ENCODE measurements around the gene CNIH3.

The CNIH3 gene

DNA sequence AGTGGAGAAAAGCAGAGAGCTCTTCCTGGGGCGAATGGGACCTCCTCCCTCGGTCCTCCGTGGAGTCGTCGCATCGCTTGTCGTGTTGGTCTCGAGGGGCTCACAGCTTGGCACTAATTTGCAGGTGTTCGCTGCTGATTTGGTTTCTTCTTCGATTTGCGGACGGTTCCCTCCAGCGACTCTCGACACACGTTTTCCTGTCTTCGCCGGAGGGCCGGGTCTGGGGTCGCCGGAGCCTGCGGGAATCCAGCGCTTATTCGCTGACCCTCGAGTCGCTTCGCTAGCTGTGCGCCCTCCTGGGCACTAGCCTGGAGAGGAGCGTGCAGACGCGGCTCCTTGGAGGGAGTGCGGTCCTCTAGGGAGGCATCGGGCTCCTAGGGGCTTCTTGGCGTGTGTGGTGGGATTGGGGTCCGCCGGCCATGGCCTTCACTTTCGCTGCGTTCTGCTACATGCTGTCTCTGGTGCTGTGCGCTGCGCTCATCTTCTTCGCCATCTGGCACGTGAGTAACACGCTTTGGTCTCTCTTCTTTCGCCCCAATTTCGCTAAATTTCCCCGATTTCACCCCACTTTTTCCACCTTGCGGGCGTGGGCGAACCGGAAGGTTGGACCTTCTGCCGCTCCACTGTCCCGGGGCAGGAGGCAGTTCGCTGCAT is 766 bp downstream of the CNIH3 start:
- no peak for DNase-seq (ENCODE audit: low spot score)

DNA sequence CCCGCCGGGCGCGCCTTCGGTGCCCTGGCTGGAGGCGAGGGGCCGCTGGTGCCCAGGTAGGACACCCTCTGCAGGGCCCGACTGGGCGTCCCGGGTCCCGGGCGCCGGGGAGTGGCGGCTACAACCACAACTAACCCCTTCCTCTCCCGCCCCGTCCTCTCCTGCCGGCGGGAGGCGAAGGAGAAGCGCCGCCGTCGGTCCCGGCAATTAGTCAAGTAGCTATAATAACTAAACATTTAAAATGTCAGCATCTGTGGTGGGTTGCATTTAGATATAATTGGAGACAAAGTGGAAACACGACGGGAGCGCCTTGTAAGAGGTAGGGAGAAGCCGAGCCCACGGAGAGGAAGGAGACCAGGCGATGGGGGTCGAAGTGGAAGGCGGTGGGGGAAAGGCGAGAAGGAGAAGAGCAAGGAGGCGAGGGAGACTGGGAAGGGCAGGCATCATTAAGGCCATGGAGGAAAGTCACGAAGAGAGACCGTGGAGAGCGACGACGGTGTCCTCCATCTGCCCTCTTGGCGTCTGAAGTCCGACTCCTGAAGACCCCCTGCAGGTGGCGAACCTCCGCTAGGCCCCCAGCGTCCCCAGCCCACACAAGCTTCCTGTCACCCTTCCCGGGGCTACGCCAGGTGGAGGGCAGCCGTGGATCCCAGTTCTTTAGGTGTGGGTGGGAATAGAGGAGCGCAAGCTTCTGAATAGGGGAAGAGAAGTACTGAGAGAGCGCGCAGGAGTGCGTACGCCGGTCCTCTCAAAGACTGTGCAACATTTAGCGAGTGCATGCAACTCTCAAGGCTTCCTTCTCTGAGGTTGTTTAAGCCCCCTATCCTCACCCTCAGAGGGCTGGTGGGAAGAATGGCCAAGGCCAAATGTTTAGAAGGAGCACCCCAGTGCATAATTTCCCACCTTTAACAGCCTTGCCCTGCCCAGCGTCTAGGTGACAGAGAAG is 1.6 kb downstream of the CNIH3 start:
- no peak for DNase-seq (ENCODE audit: low spot score)

GRCh38 chr1:224619209-224619608 is 3.1 kb downstream of the CNIH3 start:
- DNase-seq (ENCODE audit: low spot score), result no peak

DNA sequence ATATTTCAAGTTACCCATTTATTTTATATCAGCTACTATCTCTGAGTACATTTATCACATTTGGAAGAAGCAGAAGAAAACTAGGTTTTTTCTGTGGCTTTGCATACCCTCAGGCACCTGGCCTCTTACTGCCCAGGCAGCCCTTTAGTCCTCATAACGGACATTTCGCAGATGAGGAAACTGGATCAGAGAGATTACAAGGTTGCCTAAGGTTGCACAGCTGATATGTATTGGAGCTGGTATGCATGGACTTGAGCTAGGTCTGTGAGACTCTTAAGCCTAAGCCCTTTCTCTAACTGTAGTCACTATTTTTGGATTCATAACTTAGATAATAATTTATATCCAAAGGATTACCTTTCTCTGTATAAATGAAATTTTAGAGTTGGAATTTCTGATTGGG is 4.0 kb downstream of the CNIH3 start:
- no peak for DNase-seq (ENCODE audit: low spot score)

DNA sequence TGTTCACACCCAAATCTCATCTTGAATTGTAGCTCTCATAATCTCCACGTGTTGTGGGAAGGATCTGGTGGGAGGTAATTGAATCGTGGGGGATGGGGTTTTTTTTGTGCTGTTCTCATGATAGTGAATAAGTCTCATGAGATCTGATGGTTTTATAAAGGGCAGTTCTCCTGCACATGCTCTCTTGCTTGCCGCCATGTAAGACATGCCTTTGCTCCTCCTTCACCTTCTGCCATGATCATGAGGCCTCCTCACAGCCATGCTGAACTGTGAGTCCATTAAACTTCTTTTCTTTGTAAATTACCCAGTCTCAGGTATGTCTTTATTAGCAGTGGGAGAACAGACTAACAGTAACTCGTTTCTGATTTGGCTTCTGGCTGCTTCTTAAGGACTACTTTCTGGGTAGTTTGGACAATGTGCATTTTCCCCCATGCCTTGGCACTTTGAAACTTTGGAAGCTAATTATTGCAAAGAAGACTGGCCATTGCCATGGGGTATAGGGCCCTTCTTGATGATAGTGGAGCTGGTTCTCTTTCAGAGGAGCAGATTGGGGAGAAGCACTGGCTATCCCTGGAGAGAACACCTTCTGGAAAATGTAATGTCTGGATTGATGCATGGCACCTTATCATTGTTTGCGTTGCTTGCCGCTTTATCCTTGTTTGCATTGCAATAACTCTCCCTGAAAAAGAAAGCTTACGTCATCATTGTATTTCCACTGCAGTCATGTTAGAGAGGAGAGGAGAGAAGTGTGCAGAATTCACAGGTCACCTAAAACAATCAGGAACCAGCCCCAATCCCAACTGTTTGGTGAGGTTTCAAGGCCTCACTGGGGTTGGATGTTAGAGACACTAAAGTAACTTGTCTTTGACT is 5.9 kb downstream of the CNIH3 start:
- no peak for DNase-seq (ENCODE audit: low spot score)

- no peak for DNase-seq (ENCODE audit: low spot score)
Observed at GRCh38 chr1:224622831-224623230, 6.7 kb downstream of the CNIH3 start.

GRCh38 chr1:224623310-224623714 is 7.2 kb downstream of the CNIH3 start:
- no peak for DNase-seq (ENCODE audit: low spot score)

DNA sequence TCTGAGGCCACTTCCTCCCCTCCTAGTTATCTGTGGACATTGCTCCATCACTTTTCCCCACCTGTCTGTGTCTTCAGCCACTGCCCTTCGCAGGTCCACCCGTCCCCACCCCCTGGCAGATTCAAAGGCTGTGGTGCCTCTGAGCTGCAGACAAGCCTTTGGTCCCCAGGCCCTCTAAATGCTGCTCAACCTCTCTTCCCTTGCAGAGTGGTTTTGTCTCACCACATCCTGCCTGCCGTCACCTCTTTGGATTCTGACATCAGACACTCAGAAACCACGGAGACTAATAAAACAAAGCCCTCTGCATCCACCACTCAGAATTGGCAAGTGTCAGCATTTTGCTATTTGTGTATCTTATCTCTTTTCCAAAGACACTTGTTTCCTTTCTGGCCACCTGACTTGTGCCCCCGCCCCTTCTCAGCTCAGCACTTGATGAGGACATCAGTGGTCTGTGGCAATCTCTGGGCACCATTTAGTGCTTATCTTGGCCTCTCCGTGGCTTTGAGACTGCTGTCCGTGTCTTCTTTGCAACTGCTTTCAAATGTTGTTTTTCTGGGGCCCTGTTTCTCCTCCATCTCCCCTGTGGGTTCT is 7.7 kb downstream of the CNIH3 start:
- DNase-seq (ENCODE audit: low spot score), result peak; percentile 79

GRCh38 chr1:224624432-224624831 is 8.3 kb downstream of the CNIH3 start:
- DNase-seq (ENCODE audit: low spot score), result no peak

GRCh38 chr1:224626042-224626441 is 9.9 kb downstream of the CNIH3 start:
- no peak for DNase-seq (ENCODE audit: low spot score)

GRCh38 chr1:224629965-224630364 is 13.8 kb downstream of the CNIH3 start:
- DNase-seq (ENCODE audit: low spot score), result no peak

DNA sequence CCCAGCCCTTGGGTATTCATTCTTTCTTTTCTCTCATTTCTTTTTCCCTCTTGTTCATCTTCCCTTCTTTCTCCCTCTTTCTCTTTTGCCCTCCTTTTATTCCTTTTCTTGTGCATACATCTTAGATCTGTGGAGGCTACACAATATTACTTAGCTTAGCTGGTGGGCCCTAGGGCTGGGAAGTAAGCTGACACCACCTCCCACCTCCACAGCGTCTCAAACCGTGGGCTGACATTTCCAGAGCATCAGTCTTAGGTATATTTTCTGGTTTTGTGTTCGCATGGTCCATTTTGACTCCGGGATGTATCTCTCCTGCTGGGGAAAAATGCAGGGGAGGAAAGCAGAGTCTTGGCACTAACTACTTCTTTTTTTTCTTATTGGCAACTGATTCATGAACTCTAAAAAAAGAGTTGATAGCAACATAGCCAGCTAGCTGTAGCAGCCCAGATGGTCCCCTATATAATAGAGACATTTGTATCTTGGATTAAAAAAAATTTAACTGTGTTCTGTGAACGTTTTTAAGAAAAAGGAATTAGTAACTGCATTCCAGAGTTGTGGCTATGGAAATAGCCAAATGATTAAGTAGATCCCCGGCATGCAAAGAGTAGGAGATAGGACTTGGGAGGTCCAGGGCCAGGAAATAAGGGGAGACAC is 15.5 kb downstream of the CNIH3 start:
- DNase-seq (ENCODE audit: low spot score), result no peak

DNA sequence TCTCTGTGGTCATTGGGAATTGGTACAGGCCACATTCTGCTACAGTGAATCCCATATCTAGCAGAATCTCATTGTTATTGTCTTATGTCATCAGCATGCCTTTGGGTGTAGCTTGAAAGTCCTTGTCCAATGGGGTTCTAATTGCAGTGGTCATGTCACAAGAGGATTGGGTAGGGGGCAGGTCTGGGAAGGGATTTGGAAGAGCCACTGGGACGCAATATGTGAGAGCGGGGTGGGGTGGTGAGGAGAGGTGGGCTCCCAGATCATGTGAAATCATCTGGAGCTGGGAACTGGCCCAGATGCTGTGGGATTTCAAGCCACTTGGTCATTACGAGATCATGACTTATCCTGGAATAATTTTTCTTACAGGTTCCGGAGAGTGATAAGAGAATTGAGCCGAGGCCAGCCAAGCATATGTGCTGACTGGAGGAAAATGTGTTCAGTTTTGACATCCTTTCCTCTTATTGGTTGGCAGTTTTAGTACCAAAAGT is 16.3 kb downstream of the CNIH3 start:
- DNase-seq (ENCODE audit: low spot score), result no peak

- DNase-seq (ENCODE audit: low spot score), result no peak
Observed at GRCh38 chr1:224632921-224633321, 16.8 kb downstream of the CNIH3 start.

GRCh38 chr1:224635356-224635755 is 19.2 kb downstream of the CNIH3 start:
- DNase-seq (ENCODE audit: low spot score), result no peak

GRCh38 chr1:224637515-224637914 is 21.4 kb downstream of the CNIH3 start:
- no peak for DNase-seq (ENCODE audit: low spot score)

DNA sequence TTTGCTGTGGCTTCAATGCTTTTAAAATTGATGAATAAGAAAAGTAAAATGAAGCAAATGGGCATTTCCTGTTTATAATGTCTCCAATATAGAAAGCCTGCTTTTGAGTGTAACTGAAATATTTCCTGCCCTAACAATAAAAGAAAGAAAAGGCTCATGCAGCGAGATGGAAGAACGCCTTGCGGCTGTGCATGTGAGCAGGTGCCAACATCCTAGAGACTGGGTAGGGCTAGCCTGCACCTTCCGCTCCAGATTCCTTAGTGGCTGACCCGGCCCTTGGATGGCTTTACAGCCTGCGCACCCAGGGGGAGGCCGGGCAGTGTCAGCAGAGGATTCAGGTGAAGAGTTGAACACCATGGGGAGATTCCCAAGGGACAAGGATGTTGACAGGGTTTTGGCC is 21.8 kb downstream of the CNIH3 start:
- no peak for DNase-seq (ENCODE audit: low spot score)

DNA sequence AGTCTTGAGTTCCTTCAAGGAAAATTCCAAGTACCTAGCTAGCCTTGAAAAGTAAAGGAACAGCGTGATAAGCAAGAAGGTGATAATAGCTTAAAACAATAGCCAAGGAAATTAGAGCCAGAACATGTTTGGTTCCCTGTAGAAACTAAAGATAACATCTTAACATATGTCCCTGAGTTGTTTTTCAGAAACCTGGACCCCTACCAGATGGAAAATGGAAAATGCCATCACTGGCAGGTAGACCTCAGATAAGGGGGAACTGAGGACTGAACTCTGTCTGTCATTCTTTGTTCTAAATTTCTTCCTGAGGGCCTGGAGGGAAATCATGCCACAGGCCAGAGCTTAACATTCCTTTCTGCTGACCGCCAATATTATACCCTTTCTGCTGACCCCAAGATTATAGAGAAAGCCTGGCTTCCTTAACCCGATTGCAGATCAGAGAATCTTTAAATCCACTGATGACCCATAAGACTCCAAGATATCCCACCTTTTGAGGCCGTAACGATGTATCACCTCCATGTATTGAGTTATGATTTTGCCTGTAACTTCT is 23.4 kb downstream of the CNIH3 start:
- no peak for DNase-seq (ENCODE audit: low spot score)

DNA sequence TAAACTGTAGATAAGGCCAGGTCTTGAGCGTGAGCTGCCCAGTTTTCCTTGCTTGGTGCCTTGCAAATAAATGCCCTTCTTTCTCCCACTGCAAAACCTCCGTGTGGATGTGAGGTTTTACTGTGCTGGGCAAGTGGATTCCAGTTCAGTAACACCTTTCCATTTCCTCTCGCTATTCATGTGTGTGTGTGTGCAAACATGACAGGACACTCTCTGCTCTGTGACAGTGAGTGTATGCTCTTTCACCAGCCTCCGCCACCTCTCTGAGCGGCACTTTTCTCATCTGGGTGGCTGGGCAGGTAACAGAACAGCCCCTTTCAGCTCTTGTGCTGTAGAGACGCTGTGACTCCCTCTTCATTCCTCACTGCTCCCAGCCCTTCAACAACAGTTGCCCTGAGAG is 23.9 kb downstream of the CNIH3 start:
- no peak for DNase-seq (ENCODE audit: low spot score)

DNA sequence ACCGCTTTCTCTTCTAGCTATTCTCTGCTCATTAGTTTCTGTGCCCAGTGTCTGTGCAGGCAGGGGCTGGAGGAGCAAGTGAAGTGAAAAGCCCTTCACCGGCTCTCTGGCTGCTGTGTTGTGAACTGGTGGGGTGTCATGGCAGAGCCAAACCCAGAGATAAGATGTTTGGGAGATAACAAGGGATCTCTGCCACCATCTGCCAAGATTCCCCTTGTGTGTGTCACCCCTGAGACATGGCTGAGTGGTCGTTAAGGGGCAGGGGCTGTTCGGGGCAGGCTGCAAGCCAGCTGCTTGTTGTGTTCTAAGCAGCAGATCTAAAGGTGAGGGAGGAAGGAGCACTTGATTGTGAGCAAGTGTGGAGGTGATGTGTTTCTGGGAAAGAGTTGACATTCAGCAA is 24.5 kb downstream of the CNIH3 start:
- DNase-seq (ENCODE audit: low spot score), result no peak

- DNase-seq (ENCODE audit: low spot score), result no peak
Observed at GRCh38 chr1:224641030-224641429, 24.9 kb downstream of the CNIH3 start.

Data from CD4-positive, alpha-beta T cell treated with Interleukin-2 at 100 ng/mL for 4 hours (primary cell).